HG03139 (cell line): ENCODE measurements around the gene NFKB2.

Experiments
- ATAC-seq: cut with Tn5 transposase; IDR thresholded peaks from one replicate; pipeline ENCODE4 v1.9.1; 2021; ENCODE audit not compliant: unreplicated experiment

The NFKB2 gene

GRCh38 chr10:102395400-102396316, at the start of gene NFKB2:
NFKB2 (plus strand) TSS chr10:102395705; CDS start chr10:102395960, 255 bp downstream.
- ATAC-seq: no peak

- no peak for ATAC-seq
Measured at GRCh38 chr10:102347236-102347828, 48.2 kb upstream of the NFKB2 start.

- ATAC-seq: no peak
Measured at GRCh38 chr10:102352066-102352715, 43.3 kb upstream of the NFKB2 start.

GRCh38 chr10:102354451-102354850, 41.1 kb upstream of the NFKB2 start:
- ATAC-seq: no peak

GRCh38 chr10:102358712-102359382, 36.7 kb upstream of the NFKB2 start:
- no peak for ATAC-seq

- ATAC-seq: no peak
Measured at GRCh38 chr10:102367441-102367840, 28.1 kb upstream of the NFKB2 start.

- ATAC-seq: no peak
Measured at GRCh38 chr10:102368077-102368476, 27.4 kb upstream of the NFKB2 start.

- no peak for ATAC-seq
Measured at GRCh38 chr10:102371295-102371694, 24.2 kb upstream of the NFKB2 start.

GRCh38 chr10:102375250-102375649, 20.3 kb upstream of the NFKB2 start:
- ATAC-seq: no peak

GRCh38 chr10:102375867-102376266, 19.6 kb upstream of the NFKB2 start:
- ATAC-seq: no peak

GRCh38 chr10:102376901-102377300, 18.6 kb upstream of the NFKB2 start:
- no peak for ATAC-seq

- no peak for ATAC-seq
Measured at GRCh38 chr10:102379383-102379782, 16.1 kb upstream of the NFKB2 start.

GRCh38 chr10:102381983-102382382, 13.5 kb upstream of the NFKB2 start:
- ATAC-seq: no peak

GRCh38 chr10:102382871-102383270, 12.6 kb upstream of the NFKB2 start:
- no peak for ATAC-seq

GRCh38 chr10:102384053-102384452, 11.5 kb upstream of the NFKB2 start:
- ATAC-seq: no peak

- ATAC-seq: no peak
Measured at GRCh38 chr10:102384606-102385429, 10.7 kb upstream of the NFKB2 start.

GRCh38 chr10:102389894-102390293, 5.6 kb upstream of the NFKB2 start:
- no peak for ATAC-seq

- ATAC-seq: no peak
Measured at GRCh38 chr10:102392306-102392705, 3.2 kb upstream of the NFKB2 start.

- no peak for ATAC-seq
Measured at GRCh38 chr10:102393411-102394078, 2.0 kb upstream of the NFKB2 start.
